K562 (cell line): ENCODE results near the gene GET4.

Source experiments
- BCLAF1 ChIP-seq, 2 experiments: fragments of 450-650 bp in 1 of 2; IDR thresholded peaks; 2 replicates each; pipeline ENCODE4 v1.6.1; 2011 to 2017; ENCODE audit warnings: low read depth in 2 of 2, antibody characterized with exemption in 1 of 2, borderline replicate concordance in 1 of 2, low read length in 1 of 2, mild to moderate bottlenecking in 1 of 2, mixed read lengths in 1 of 2; ENCODE audit not compliant: control insufficient read depth in 1 of 2
- CHD2 ChIP-seq: IDR thresholded peaks from 2 replicates; pipeline ENCODE4 v1.6.1; 2011; ENCODE audit warnings: low read depth, low read length
- EP300 ChIP-seq: IDR thresholded peaks from 2 replicates; pipeline ENCODE4 v1.6.1; 2012; ENCODE audit warnings: low read length, improper control_type of control experiment
- GABPA ChIP-seq: fragments of 200-800 bp; sonication (Bioruptor generic); conservative IDR thresholded peaks from 2 replicates; pipeline ENCODE4 v1.6.1; 2016; ENCODE audit warnings: low read depth, missing genetic modification characterization, missing compliant biosample characterization
- HDAC2 ChIP-seq: fragments of 450-650 bp; IDR thresholded peaks from 2 replicates; pipeline ENCODE4 v1.6.1; 2016; ENCODE audit warnings: mild to moderate bottlenecking
- HMBOX1 ChIP-seq: sonication (generic); IDR thresholded peaks from 2 replicates; pipeline ENCODE4 v1.6.1; 2016
- IRF9 ChIP-seq: fragments of 450-650 bp; IDR thresholded peaks from 2 replicates; pipeline ENCODE4 v1.6.1; 2016; ENCODE audit warnings: missing biosample characterization, missing genetic modification characterization
- KLF6 ChIP-seq: fragments of 250-450 bp; sonication (Bioruptor Pico); IDR thresholded peaks from 2 replicates; pipeline ENCODE4 v1.4.0; 2020; ENCODE audit warnings: mild to moderate bottlenecking, moderate library complexity, borderline replicate concordance
- PATZ1 ChIP-seq: fragments of 250-450 bp; sonication (Bioruptor Pico); IDR thresholded peaks from 2 replicates; pipeline ENCODE4 v1.5.0; 2020; ENCODE audit warnings: mild to moderate bottlenecking, borderline replicate concordance
- TGIF2 ChIP-seq: sonication (generic); formaldehyde crosslinking; IDR thresholded peaks from 2 replicates; pipeline ENCODE4 v1.8.1; 2022; ENCODE audit warnings: mild to moderate bottlenecking, missing genetic modification reagents, moderate library complexity
- ZNF639 ChIP-seq, 2 experiments: fragments of 200-800 bp in 1 of 2; sonication (Bioruptor generic) in 1 of 2; sonication (generic) in 1 of 2; formaldehyde crosslinking in 1 of 2; IDR thresholded peaks in 1 of 2; conservative IDR thresholded peaks in 1 of 2; 2 replicates each; pipeline versions ENCODE4 v1.5.0 to v1.6.1; 2016 to 2020; ENCODE audit warnings: missing compliant biosample characterization in 1 of 2, missing genetic modification characterization in 1 of 2, missing genetic modification reagents in 1 of 2

GRCh38 chr7:880450-880849 lies 4.1 kb downstream of the GET4 start:
- TF ChIP-seq TGIF2 (CRISPR knock-in tag) = no peak
- no peak for TF ChIP-seq HMBOX1
- TF ChIP-seq CHD2 = no peak
- TF ChIP-seq BCLAF1 (IDR thresholded peaks at IDR 0.05; ENCODE audit: borderline replicate concordance in 1 of 2, control insufficient read depth in 1 of 2, low read depth in 2 of 2, low read length in 1 of 2) = no peak
- TF ChIP-seq EP300 = no peak
- no peak for TF ChIP-seq GABPA
- no peak for TF ChIP-seq ZNF639 (CRISPR knock-in tag; conservative IDR thresholded peaks at IDR 0.05 in 1 of 2, IDR thresholded peaks at IDR 0.05 in 1 of 2)
- TF ChIP-seq PATZ1 (CRISPR knock-in tag) = no peak
- TF ChIP-seq IRF9 (tag) = no peak
- TF ChIP-seq KLF6 (CRISPR knock-in tag) = no peak
- no peak for TF ChIP-seq HDAC2
